Activated T-cell treated with anti-CD3 and anti-CD28 coated beads for 48 hours (primary cell): ENCODE measurements around the gene TWSG1.
"Not testable (repeated sequence)": the region's sequence is repeated elsewhere in the genome, so short reads cannot be mapped to it uniquely, and the experiment has no call there.

Experiments
- DNase-seq: peaks from one replicate; pipeline ENCODE4 v3.0.0-alpha.2; 2020; ENCODE audit warnings: low read depth

The TWSG1 gene

DNA sequence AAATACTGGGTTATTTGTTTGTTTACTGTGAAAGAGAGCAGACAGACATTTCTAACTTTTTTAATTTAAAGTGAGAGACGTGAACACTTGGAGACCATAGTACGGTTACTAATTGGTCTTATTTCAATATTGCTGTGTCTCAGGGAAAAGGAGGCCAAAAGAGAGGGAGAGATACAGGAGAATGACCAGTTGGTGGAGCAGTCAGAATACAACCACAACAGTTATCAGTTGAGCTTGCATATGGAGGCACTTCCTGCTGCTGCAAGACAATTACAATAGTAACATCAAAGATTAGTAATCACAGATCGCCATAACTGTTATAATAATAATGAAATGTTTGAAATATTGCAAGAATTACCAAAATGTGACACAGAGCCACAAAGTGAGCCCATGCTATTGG, 58.2 kb downstream of the TWSG1 start:
- DNase-seq, result no peak

DNA sequence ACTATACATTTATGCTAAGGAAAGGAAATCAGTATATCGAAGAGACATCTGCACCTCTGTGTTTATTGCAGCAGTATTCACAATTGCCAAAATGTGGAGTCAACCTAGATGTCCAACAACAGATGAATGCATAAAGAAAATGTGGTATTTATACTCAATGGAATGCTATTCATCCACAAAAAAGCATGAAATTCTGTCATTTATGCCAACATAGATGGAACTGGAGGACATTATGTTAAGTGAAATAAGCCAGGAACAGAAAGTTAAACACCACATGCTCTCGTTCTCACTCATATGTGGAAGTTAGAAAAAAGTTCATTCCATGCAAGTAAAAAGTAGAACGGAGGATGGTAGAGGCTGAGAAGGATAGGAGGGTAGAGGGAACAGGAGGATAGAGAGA, 59.5 kb downstream of the TWSG1 start:
- no peak for DNase-seq

DNA sequence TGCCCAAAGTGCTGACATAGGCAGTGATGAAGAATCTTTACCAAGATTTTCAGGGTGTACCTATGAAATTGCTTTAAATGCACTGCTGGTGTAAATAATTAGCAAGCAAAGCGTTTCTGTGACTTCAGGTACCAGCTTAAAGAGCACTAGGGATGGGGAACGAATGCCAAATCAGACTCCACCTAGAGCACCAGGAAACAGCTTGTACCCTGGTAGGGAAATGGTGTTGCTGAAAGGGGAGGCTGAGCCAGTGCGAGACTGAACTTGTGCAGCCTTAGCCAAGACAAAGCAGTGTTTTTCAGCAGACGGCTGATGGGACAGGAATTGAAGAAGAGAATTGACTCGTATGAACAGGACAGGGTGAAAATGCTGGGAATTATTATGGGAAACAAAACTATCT, 65.6 kb downstream of the TWSG1 start:
- no peak for DNase-seq

DNA sequence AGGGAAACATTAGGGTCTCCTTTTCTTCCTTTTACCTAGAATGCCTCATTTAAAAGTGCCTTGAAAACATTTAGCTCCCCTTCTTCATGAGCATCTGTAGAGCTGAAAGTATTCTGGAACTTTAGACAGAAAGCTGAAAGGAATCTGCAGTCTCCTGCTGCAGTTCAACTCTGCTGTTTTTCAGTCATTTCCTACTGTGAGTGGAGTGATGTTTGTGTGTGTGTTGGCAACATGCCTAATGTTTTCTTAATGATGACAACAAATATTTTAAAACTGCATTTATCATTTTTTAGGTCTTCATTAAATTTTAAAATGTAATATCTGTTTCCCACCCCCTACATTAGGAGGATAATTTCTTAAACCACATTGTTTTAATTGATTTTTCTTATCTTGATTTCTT, 66.6 kb downstream of the TWSG1 start:
- DNase-seq, result no peak

DNA sequence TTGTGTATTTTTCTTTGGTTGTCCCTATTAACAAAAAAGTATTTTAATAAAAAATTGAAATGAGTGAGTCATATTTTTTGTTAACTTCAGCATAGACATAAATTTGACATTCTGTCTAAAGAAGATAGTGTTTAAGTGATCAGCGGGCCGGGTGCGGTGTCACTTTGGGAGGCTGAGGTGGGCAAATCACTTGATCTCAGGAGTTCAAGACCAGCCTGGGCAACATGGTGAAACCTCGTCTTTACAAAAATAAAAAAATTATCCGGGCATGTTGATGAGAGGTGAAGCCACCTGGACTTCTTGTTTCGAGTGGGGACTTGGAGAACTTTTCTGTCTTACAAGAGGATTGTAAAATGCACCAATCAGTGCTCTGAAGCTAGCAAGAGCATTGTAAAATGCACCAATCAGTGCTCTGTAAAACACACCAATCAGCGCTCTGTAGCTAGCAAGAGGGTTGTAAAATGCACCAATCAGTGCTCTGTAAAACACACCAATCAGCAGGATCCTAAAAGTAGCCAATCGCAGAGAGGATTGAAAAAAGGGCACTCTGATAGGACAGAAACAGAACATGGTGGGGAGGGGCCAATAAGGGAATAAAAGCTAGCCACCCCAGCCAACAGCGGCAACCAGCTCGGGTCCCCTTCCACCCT, 67.9 kb downstream of the TWSG1 start:
- DNase-seq, result not testable (repeated sequence)

DNA sequence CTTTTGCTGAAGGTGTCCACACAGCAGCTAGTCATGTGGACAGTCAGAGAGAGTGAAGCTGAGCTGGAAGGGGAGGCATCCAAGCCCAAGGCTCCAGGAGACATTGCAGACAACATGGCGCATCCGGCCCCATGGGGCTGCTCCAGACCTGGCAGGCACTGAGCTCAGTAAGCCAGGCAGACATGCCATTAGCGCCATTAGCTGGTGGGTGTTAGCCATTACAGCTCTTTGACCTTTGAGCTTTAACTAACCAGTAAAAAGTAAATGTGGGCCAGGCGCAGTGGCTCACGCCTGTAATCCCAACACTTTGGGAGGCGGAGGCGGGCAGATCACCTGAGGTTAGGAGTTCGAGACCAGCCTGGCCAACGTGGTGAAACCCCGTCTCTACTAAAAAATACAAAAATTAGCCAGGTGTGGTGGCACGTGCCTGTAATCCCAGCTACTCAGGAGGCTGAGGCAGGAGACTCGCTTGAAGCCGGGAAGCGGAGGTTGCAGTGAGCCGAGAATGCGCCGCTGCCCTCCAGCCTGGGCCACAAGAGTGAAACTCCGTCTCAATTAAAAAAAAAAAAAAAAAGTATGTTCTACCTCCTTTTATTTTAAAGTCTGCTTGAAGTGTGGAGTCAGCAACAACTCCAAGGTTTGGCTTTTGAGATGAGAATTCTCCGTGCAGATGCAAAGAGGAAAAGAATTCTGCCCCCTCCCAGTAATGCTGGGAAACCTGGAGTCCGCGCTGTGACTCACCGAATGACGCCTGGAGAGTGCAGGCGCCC, 69.4 kb downstream of the TWSG1 start:
- DNase-seq, result no peak

DNA sequence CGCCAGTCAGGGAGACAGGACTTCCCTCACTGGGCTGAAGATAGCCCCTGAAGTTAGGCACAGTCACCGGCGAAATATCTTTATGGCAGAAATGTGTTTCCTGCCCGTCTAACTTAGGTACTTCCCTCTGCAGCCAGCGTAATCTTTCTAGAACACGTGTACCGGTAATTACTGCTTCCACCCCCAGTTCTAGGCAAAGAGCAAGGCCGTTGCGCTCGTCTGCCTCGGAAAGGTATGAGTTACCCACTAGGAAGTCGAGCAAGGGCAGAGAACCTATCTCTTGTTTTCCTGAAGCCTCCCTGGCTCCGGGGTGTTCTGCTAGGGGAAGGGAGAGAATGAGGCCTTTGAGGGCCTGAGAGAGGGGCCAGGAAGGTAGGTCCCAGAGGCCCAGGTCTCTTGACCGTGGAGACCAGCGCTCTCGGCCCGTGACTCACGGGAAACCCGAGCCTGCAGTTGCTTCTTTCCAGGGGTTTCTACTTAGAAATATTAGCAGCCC, 70.0 kb downstream of the TWSG1 start:
- peak; percentile 20 for DNase-seq

DNA sequence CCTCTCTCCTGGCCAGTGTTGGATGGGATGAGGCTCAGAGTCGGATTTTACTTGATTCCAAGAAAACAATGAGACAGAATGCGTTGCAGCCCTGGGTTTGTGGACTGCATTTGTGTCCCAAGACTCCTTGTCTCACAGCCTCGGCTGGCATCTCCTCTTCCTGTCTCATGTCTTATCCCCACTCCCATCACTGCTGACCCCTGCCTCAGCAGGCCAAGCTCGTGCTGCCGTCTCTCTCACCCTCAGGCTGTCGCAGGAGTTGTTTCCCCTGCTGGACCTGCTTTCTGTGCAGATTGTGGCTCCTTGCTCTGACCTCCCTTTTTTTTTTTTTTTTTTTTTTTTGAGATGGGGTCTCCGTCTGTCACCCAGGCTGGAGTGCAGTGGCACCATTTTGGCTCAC, 70.6 kb downstream of the TWSG1 start:
- DNase-seq, result no peak

DNA sequence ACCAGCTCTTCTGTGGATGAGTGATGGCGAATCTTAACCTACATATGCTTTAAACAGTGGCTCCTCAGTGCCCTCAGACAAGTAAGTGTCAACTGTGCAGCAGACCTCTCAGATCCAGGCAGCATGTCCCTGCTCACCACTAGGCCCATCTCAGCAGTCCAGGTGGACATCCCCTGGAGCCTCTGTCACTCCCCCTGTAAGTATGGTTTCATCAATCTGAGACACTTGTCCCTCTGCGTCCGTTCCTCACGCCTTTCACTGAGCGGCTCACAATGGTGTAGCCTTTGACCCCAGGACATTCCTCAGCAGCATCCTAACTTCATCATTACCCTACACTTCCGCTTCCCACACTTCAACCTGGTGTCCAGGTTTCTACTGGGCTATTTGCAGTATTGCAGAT, 71.4 kb downstream of the TWSG1 start:
- no peak for DNase-seq

DNA sequence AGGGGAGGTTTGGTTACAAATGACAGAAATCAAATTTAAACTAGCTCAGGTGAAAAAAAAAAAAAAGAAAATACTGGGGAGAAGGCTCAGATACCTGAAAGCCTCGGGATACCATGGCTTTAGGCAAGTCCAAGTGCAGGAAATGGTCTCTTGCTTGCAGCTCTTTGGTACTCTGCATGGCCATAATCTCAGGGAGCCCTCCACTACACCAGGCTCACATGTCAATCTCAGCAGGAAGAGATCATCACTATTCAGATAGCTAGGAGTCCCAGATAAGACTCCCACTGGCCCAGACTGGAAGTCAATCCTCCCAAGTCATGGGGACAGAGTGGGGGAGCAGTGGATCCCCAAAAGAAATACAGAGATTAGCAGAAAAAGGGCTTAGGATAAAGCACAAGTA, 75.9 kb downstream of the TWSG1 start:
- DNase-seq, result no peak

DNA sequence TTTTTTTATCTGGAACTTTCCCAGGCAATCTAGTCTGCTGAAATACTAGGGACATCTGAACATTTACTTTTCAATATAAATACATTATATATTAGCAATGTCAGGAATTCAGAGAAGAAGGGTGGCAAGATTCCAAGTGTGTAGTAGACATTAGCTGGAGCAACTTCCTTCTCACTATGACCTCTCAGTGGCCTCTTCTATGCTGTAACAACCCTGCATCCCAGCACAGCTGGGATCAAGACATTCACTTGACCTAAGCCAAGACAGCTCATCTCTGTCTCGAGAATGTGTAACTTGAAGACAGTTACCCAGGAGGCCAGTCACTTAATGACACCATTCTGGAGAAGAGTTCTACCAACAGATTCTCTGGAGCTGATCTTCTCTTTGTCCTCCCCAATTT, 79.0 kb downstream of the TWSG1 start:
- no peak for DNase-seq

DNA sequence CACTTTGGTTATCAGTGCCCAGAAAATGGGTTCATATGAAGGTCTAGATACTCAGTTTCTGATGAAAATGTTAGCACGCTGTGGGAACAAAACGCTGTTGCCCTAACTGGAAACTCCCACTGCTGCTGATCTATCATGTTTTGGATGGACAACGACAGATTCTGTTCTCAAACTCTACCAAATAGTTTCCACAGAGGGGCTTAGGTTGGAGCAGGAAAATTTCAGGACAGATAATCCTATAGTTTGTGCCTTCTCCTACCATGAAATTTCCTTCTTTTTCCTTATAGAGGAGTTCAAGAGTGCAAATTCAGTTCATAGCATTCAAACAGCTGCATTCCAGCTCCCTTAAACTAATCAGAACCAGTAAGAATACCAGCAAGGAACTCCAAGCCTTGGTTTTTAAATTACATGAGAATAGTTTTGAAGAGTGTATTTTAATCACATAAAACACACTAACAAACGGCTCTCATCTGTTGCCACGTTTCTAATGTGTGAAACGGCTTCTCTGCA, 82.0 kb downstream of the TWSG1 start:
- no peak for DNase-seq

DNA sequence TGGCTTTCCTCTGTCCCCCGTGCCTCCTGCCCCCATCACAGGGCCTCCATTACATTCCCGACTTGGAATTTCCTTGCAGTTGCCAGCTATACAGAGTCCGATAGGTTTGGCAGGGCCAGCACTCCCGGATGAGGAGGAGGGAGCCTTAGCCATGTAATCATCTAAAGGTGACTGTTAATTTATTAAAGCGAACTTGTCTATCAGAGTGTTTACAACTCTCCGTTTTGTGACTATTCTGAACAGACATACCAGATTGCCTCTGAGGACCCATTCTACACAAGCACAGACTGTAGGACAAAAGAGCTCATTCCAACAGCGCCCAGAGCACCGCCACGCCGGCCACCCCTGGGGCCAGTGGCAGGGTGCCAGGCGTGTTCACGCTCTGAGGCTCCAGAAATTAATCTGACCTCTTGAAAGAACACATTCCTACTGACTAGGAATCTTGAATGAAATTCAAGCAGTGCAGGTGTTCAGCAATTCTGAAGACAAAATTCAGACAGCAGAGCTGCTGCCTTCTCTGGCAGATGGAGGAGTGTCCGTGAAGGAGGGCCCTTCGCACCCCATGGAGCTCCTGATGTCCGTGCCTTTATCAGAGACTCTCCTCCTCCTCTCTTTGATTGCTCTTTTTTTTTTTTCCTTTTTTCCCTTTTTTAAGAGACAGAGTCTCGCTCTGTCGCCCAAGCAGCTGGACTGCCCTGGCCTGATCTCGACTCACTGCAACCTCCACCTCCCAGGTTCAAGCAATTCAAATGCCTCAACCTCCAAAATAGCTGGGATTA, 82.7 kb downstream of the TWSG1 start:
- no peak for DNase-seq

DNA sequence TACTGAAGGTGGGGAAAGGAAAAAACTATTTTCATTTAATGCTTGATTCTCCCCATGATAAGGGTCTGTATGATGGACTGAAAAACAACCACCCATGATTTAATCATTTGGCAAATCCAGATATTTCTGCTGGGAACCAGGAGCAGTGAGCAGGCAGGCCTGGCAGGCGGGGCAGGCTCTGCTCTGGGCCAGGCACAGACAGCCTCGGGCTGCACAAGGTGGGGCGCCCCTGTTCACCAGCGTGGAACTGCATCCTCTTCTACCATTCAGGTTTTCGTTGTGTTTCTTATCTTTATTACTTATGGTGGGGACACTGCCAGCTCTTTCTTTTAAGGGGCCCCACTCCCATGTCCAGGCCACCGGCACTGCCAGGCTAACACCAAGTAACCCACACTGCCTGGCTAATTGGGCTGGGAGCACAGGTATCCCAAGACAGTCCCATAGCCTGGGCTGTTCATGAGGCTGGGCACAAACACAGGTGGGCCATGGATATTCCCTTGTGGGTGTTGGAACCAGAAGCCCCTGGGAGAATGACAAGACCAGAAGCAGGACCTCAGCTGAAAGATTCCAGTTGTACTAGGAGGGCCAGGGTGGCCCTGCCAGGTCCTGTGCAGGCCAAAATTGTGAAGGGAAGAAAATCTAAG, 83.6 kb downstream of the TWSG1 start:
- DNase-seq, result no peak

DNA sequence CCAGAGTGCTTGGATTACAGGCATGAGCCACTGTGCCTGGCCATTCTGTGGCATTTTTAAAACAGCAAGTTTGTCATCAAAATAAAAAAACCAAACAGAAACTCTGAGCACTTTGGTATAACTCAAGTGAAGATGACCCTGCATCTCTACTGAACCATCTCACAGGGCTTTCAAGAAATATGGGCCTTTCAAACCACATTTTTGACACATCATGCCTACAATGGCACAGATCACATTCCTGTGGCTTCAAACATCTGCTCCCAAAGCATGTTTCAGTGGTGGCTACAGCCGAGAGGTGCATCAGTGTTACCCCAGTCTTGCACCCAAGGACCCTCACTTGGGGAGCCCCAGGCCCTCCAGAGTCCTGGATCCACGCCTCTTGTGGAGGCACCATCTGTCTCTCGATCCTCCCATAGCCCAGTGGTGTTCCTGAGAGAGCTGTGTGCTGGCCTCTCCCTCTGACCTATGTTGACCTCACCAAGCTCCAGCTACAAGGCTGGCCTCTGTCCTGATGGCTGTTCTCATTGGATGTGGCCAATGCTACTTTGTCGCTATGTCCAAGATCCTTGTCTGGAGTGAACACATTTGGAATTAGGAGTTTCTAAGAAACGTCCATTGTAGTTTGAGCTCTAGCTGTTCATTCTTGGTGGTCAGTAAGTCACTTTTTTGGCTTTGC, 85.5 kb downstream of the TWSG1 start:
- DNase-seq, result no peak

DNA sequence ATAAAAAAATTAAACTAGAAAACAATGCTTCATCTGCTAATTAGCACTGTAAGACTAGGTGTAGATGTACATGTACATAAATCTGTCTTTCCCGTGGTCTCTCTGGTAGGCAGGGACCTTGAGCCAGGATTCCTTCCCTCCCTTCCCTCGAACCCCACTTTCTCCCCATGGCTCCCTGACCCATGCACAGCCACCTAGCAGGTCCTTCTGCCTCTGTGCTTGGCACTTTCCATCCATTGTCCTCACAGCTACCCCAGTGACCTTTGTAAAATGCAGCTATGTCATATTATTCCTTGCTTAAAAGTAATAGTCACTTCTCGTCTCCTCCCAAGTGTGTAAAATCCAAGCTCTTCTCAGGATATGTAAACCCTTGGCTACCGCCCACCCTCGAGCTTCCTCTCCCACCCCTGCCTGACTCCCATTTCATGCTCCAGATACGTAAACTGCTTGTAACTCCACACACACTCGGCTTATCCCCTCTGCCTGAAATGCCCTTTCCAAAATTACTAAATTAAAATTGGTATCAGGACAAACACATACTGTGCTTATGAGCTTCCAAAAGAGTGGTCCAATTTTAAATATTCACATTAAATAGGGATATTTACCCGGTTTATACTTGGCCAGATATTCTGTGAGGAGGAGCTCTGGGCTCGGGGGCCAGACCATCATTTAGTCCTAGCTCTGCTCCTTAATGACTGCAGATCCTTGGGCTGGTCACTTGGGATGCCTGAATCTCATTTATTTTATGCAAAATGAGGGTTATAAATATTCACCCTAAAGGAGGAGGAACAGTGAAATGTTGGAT, 86.7 kb downstream of the TWSG1 start:
- DNase-seq, result no peak

DNA sequence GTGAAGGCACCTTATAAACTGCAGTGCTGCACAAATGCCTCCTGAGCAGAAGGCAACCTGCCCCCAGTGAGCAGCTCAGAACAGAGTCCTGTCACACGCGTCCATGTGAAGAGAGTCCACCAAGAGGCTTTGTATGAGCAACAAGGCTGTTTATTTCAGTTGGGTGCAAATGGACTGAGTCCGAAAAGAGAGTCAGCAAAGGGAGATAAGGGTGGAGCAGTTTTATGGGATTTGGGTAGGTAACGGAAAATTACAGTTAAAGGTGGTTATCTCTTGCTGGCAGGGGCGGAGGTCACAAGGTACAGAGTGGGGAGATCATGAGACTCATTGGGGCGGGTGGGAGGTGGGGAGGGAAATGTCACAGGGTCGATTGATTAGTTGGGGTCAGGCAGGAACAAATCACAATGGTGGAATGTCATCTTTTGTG, 87.3 kb downstream of the TWSG1 start:
- no peak for DNase-seq

DNA sequence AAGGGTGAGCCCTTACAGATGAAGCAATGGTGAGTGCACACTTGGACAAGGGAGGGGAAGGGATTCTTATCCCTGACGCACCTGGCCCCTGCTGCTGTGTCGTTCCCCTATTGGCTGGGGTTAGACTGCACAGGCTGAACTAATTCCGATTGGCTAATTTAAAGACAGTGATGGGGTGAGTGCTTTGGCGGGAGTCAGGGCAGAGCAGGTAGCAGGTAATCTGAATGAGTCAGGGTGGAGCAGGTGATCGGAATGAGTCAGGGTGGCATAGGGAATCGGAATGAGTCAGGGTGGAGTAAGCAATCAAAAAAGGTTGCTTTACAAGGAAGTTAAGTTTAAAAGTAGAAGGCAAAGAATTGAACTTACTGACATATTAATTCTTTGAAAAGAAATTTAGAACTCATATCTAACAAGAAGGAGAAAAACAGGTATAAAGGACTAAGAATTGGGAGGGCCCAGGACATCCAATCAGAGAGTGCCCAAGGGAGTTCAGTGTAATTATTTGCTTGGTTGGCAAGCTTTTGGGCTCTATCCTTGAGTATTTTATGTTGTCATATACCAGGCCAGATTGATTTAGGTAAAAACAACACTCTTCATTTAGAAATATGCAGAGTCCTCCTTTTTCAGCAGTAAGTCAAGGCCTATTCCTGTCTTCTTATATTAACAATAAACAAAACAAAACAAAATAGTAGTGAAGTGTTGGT, 88.4 kb downstream of the TWSG1 start:
- no peak for DNase-seq

DNA sequence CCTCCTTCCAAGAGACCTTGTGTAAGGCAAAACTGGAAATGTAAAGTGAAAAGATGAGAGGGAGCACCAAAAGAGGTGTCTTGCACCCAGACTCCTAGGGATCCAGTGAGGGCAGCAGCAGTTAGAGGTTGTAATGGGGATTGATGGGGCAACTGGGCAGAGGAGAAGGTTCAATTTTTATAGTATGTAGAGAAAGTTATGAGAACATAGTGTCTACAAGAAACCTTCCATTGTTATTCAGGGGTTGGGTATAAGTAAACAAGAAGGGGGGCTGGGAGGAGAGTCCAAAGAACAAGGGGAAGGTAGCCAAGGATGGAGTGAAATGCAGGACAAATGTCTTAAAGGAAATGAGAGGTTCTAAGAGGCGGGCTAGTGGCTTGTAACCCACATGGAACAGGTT, 89.1 kb downstream of the TWSG1 start:
- not testable (repeated sequence) for DNase-seq

DNA sequence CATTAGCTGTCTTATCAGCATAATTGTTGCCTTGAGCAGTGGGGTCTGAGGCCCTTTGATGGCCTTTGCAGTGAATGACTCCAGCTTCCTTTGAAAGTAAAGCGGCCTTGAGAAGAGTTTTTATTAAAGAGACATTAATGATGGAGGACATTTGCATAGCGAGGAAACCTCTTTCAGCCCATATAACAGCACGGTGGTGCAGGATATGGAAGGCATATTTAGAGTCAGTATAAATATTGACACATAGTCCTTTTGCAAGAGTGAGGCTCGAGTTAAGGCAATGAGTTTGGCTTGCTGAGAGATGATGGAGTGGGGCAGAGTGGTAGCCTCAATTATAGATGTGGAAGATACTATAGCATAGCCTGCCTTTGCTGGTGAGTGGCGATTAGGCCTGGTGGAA, 89.7 kb downstream of the TWSG1 start:
- not testable (repeated sequence) for DNase-seq
